ENCODE results near the gene SLC66A2.

The SLC66A2 gene

GRCh38 chr18:79900610-79901570 is 50.6 kb downstream of the SLC66A2 start:
- intact Hi-C loops (cut with DNase I), result no loop called here
- peak in 9 of 42 donors; percentile 6 to 34 (median 10) for DNase-seq

GRCh38 chr18:79899609-79900445 is 51.6 kb downstream of the SLC66A2 start:
- peak in 11 of 42 donors; percentile 5 to 41 (median 15) for DNase-seq
- intact Hi-C loops (cut with DNase I), result no loop called here

- intact Hi-C loops (cut with DNase I), result no loop called here
- DNase-seq, result peak in 12 of 42 donors; percentile 5 to 56 (median 18)
These were observed 52.4 kb downstream of the SLC66A2 start for GRCh38 chr18:79898952-79899608.

- intact Hi-C loops (cut with DNase I), result no loop called here
- peak in 7 of 42 donors; percentile 4 to 27 (median 11) for DNase-seq
These were observed 53.4 kb downstream of the SLC66A2 start for GRCh38 chr18:79897940-79898625.

GRCh38 chr18:79896738-79897137 is 54.7 kb downstream of the SLC66A2 start:
- intact Hi-C loops (cut with DNase I), result no loop called here

GRCh38 chr18:79890674-79891073 is 60.8 kb downstream of the SLC66A2 start:
- intact Hi-C loops (cut with DNase I), result no loop called here
- DNase-seq, result peak in 2 of 42 donors; percentile 5 to 7

More at GRCh38 chr18:79896738-79897137, 54.7 kb downstream of the SLC66A2 start:
- no peak for DNase-seq

- DNase-seq, result peak in 2 of 42 donors; percentile 3 to 8
These were observed 61.9 kb downstream of the SLC66A2 start for GRCh38 chr18:79889569-79889968.

GRCh38 chr18:79888016-79888415 is 63.4 kb downstream of the SLC66A2 start:
- no peak for DNase-seq
- intact Hi-C loops (cut with DNase I), result no loop called here

More at GRCh38 chr18:79889569-79889968, 61.9 kb downstream of the SLC66A2 start:
- intact Hi-C loops (cut with DNase I), result no loop called here

GRCh38 chr18:79887181-79888000 is 64.1 kb downstream of the SLC66A2 start:
- intact Hi-C loops (cut with DNase I), result no loop called here
- peak in 4 of 42 donors; percentile 11 to 42 (median 24) for DNase-seq

- intact Hi-C loops (cut with DNase I), result no loop called here
- peak in 1 of 42 donors; percentile 11 for DNase-seq
These were observed 66.3 kb downstream of the SLC66A2 start for GRCh38 chr18:79884963-79885728.

- DNase-seq, result peak in 5 of 42 donors; percentile 9 to 39 (median 26)
- intact Hi-C loops (cut with DNase I), result no loop called here
These were observed 67.0 kb downstream of the SLC66A2 start for GRCh38 chr18:79884294-79884962.

- intact Hi-C loops (cut with DNase I), result no loop called here
- peak in 6 of 42 donors; percentile 5 to 34 (median 15) for DNase-seq
These were observed 67.8 kb downstream of the SLC66A2 start for GRCh38 chr18:79883461-79884293.

GRCh38 chr18:79882522-79883241 is 68.8 kb downstream of the SLC66A2 start:
- intact Hi-C loops (cut with DNase I), result no loop called here
- DNase-seq, result peak in 8 of 42 donors; percentile 0 to 36 (median 28)

GRCh38 chr18:79881695-79882094 is 69.8 kb downstream of the SLC66A2 start:
- intact Hi-C loops (cut with DNase I), result no loop called here
- DNase-seq, result peak in 25 of 42 donors; percentile 17 to 66 (median 44)

- intact Hi-C loops (cut with DNase I), result no loop called here
- peak in 2 of 42 donors; percentile 4 to 15 for DNase-seq
These were observed 71.9 kb downstream of the SLC66A2 start for GRCh38 chr18:79879566-79879965.
